Mesendoderm (in vitro differentiated cells): Measurements from ENCODE around the gene TRIP6.
A peak's percentile ranks its signal among the peaks of the same experiment; 100 is the strongest.

Source experiments
- DNase-seq: peaks from one replicate; pipeline ENCODE4 v3.0.0; 2013
- H2AK5ac ChIP-seq: 2 replicates; pipeline ENCODE4 v1.6.1; 2013; ENCODE audit warnings: low read length, inconsistent platforms
- H2BK120ac ChIP-seq: 2 replicates; pipeline ENCODE4 v1.6.1; 2013; ENCODE audit warnings: low read depth, mild to moderate bottlenecking, low read length, moderate library complexity, mixed read lengths
- H2BK15ac ChIP-seq: replicated peaks from 2 replicates; pipeline ENCODE4 v1.6.1; 2013; ENCODE audit warnings: low read depth, mild to moderate bottlenecking, moderate library complexity
- H2BK5ac ChIP-seq: 2 replicates; pipeline ENCODE4 v1.6.1; 2013; ENCODE audit warnings: low read length, inconsistent platforms
- H3K18ac ChIP-seq: 2 replicates; pipeline ENCODE4 v1.6.1; 2013; ENCODE audit warnings: mild to moderate bottlenecking, low read length, mixed read lengths
- H3K23ac ChIP-seq: one replicate; pipeline ENCODE4 v1.6.1; 2013; ENCODE audit warnings: low read length
- H3K27ac ChIP-seq: 2 replicates; pipeline ENCODE4 v1.5.1; 2013; ENCODE audit warnings: low read depth, mild to moderate bottlenecking, inconsistent platforms, low read length, moderate library complexity
- H3K27me3 ChIP-seq: 2 replicates; pipeline ENCODE4 v1.6.1; 2013; ENCODE audit warnings: low read length, control low read depth, mild to moderate bottlenecking, inconsistent platforms; ENCODE audit not compliant: insufficient read depth, poor library complexity
- H3K36me3 ChIP-seq: 2 replicates; pipeline ENCODE4 v1.6.1; 2013; ENCODE audit warnings: low read length, inconsistent platforms; ENCODE audit not compliant: control insufficient read depth, insufficient read depth
- H3K4ac ChIP-seq: one replicate; pipeline ENCODE4 v1.6.1; 2013; ENCODE audit warnings: low read depth, mild to moderate bottlenecking, low read length, moderate library complexity
- H3K4me1 ChIP-seq: 2 replicates; pipeline ENCODE4 v1.6.1; 2013; ENCODE audit warnings: low read depth, low read length, inconsistent platforms; ENCODE audit not compliant: control insufficient read depth
- H3K4me2 ChIP-seq: 2 replicates; pipeline ENCODE4 v1.6.1; 2013; ENCODE audit warnings: low read length
- H3K4me3 ChIP-seq: 2 replicates; pipeline ENCODE4 v1.5.1; 2013; ENCODE audit warnings: mild to moderate bottlenecking, low read length
- H3K56ac ChIP-seq: one replicate; pipeline ENCODE4 v1.6.1; 2013; ENCODE audit warnings: low read length
- H3K79me1 ChIP-seq: 2 replicates; pipeline ENCODE4 v1.6.1; 2013; ENCODE audit warnings: low read length, inconsistent platforms
- H3K79me2 ChIP-seq: 2 replicates; pipeline ENCODE4 v1.6.1; 2013; ENCODE audit warnings: mild to moderate bottlenecking, low read length; ENCODE audit not compliant: control insufficient read depth, insufficient read depth
- H3K9ac ChIP-seq: 2 replicates; pipeline ENCODE4 v1.6.1; 2013; ENCODE audit warnings: low read length, inconsistent platforms
- H4K5ac ChIP-seq: one replicate; pipeline ENCODE4 v1.6.1; 2013; ENCODE audit warnings: low read length
- H4K8ac ChIP-seq: one replicate; pipeline ENCODE4 v1.6.1; 2013; ENCODE audit warnings: low read depth, mild to moderate bottlenecking, control low read depth, low read length, moderate library complexity
- WGBS: extraction: QIAGEN DNeasy Blood & Tissue Kit; methylation state at CpG from one replicate; pipeline ENCODE4 v1.1.7; 2013; ENCODE audit warnings: low lambda C conversion rate, missing lambda C conversion rate; ENCODE audit not compliant: insufficient coverage; ENCODE audit errors: extremely low coverage; 5-methylcytosine and 5-hydroxymethylcytosine counted together

TRIP6 gene

GRCh38 chr7:100856871-100857282 is 10.3 kb upstream of the TRIP6 start:
- Histone ChIP-seq H2BK120ac (no peak overlapping the region), H3K56ac (no peak overlapping the region), H3K4me3 (no peak overlapping the region), H3K79me2 (peaks cover 4% of the 10 kb centered on the region), H3K27ac (no peak overlapping the region), H3K79me1 (peaks cover 20% of the 10 kb centered on the region), H4K8ac (no peak overlapping the region), H2BK15ac (no peak overlapping the region), H3K27me3 (no peaks in the 10 kb centered on the region), H3K36me3 (peaks cover 4% of the 10 kb centered on the region), H3K18ac (no peak overlapping the region), H3K9ac (no peak overlapping the region), H3K23ac (no peak overlapping the region), H3K4ac (no peak overlapping the region), H3K4me2 (no peak overlapping the region), H3K4me1 (no peaks in the 10 kb centered on the region), H4K5ac (no peak overlapping the region), H2BK5ac (no peak overlapping the region), H2AK5ac (no peak overlapping the region)
- DNase-seq, result peak; percentile 67
- WGBS, result no CpG with 5 or more reads among the region's 16 CpGs

DNA sequence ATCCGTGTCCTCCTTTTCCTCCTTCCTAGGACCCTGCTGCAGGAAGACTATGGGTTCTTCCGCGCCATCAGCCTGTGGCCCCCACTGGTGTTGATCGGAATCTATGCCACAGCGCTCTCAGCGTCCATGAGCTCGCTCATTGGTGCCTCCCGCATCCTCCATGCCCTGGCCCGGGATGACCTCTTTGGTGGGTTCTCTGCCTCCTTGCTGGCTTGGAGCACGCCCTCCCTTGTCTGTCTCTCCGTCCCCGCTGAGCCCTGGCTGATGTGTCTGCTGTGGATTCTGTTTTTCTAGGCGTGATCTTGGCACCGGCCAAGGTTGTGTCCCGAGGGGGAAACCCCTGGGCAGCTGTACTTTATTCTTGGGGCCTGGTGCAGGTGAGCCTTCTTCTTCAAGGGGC is 7.3 kb upstream of the TRIP6 start:
- no CpG with 5 or more reads among the region's 15 CpGs for WGBS
- Histone ChIP-seq H3K79me1 (peaks cover 12% of the 10 kb centered on the region), H3K4me3 (no peak overlapping the region), H3K27me3 (no peaks in the 10 kb centered on the region), H4K5ac (no peak overlapping the region), H3K79me2 (no peaks in the 10 kb centered on the region), H3K4me1 (no peaks in the 10 kb centered on the region), H3K4me2 (no peak overlapping the region), H3K23ac (no peak overlapping the region), H2BK5ac (no peak overlapping the region), H2AK5ac (no peak overlapping the region), H3K4ac (no peak overlapping the region), H2BK120ac (no peak overlapping the region), H2BK15ac (no peak overlapping the region), H3K9ac (no peak overlapping the region), H3K36me3 (peaks cover 4% of the 10 kb centered on the region), H3K27ac (no peak overlapping the region), H4K8ac (no peak overlapping the region), H3K18ac (no peak overlapping the region), H3K56ac (no peak overlapping the region)
- peak; percentile 21 for DNase-seq

DNA sequence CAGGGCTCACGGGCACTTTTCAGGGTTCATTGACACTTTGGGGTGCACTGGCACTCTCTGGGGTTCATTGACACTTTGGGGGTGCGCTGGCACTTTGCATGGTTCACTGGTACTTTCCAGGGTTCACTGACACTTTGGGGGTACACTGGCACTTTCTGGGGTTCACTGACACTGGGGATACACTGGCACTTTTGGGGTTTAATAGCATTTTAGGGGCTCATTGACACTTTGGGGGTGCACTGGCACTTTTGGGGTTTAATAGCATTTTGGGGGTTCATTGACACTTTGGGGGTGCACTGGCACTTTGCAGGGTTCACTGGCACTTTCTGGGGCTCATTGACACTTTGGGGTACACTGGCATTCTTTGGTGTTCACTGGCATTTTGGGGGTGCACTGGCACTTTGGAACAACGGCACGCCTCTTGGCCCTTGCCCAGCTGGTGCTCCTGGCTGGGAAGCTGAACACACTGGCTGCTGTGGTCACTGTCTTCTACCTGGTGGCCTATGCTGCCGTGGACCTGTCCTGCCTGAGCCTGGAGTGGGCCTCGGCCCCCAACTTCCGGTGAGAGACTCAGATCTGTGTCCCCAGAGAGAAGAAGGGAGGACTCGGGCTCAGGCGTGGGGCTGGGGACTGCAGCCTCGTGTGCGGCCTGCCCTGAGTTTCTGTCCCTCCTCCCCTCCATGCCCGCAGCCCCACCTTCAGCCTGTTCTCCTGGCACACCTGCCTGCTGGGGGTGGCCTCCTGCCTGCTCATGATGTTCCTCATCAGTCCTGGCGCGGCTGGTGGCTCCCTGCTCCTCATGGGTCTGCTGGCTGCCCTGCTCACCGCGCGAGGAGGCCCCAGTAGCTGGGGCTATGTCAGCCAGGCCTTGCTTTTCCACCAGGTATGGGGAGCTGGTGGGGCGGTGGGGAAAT is 6.2 kb upstream of the TRIP6 start:
- Histone ChIP-seq H3K23ac (no peak overlapping the region), H2BK120ac (no peak overlapping the region), H3K27me3 (no peaks in the 10 kb centered on the region), H3K36me3 (peaks cover 4% of the 10 kb centered on the region), H3K4me1 (no peaks in the 10 kb centered on the region), H4K5ac (no peak overlapping the region), H3K4me3 (no peak overlapping the region), H2BK15ac (no peak overlapping the region), H3K4ac (no peak overlapping the region), H4K8ac (no peak overlapping the region), H3K9ac (no peak overlapping the region), H3K79me1 (peaks cover 6% of the 10 kb centered on the region), H3K27ac (no peak overlapping the region), H3K79me2 (no peaks in the 10 kb centered on the region), H2AK5ac (no peak overlapping the region), H2BK5ac (no peak overlapping the region), H3K56ac (no peak overlapping the region), H3K4me2 (no peak overlapping the region), H3K18ac (no peak overlapping the region)
- DNase-seq, result no peak
- WGBS, result no CpG with 5 or more reads among the region's 18 CpGs

DNA sequence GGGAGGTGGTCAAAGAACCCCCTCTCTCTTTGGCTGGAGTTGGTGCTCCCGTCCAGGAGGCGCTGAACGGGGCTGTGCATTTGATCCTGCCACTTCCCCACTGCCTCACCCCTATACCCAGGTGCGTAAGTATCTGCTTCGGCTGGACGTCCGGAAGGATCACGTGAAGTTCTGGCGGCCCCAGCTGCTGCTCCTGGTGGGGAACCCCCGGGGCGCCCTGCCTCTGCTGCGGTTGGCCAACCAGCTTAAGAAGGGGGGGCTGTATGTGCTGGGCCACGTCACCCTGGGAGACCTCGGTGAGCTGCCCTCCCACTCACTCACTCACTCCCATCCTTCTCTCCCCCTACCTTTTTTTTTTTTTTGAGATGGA is 5.6 kb upstream of the TRIP6 start:
- H2BK15ac ChIP-seq, result no peak overlapping the region
- no peak overlapping the region for H3K56ac ChIP-seq
- H3K23ac ChIP-seq, result no peak overlapping the region
- H2AK5ac ChIP-seq, result no peak overlapping the region
- H2BK5ac ChIP-seq, result no peak overlapping the region
- H3K79me2 ChIP-seq, result no peaks in the 10 kb centered on the region
- no peaks in the 10 kb centered on the region for H3K4me1 ChIP-seq
- H3K4ac ChIP-seq, result no peak overlapping the region
- no peaks in the 10 kb centered on the region for H3K27me3 ChIP-seq
- no peak overlapping the region for H3K9ac ChIP-seq
- H3K18ac ChIP-seq, result no peak overlapping the region
- no peak overlapping the region for H4K5ac ChIP-seq
- H3K36me3 ChIP-seq, result peaks cover 4% of the 10 kb centered on the region
- H3K4me2 ChIP-seq, result no peak overlapping the region
- no peak overlapping the region for H2BK120ac ChIP-seq
- DNase-seq, result no peak
- no CpG with 5 or more reads among the region's 14 CpGs for WGBS
- H3K79me1 ChIP-seq, result peaks cover 6% of the 10 kb centered on the region
- no peak overlapping the region for H3K27ac ChIP-seq
- H3K4me3 ChIP-seq, result no peak overlapping the region
- H4K8ac ChIP-seq, result no peak overlapping the region

DNA sequence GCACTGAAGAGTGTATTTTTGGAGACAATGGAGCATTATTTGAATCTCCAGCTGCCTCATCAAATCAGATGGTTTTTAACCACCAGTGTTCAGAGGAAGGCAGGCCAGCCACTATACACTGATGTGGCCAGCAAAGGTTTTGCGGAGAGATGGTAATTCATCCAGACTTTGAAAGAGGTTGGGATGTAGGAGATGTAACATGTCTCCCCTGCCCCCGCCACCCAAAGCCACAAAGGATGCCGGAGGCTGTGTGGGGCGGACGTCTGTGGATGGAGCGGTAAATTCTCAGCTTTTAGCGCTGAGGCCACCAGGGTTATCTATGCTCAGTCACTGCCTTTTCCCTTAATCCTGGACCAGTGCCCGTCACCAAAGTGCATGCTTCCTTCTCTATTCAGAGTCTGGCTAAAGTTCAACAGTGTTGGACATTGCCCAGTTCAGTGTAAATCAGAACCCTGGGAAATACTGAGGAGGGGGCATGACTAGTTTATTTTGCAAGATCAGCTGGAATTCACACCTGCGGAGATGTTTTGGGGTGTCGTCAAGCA is 3.7 kb upstream of the TRIP6 start:
- Histone ChIP-seq H2BK120ac (no peak overlapping the region), H4K5ac (no peak overlapping the region), H3K4ac (no peak overlapping the region), H3K56ac (no peak overlapping the region), H3K23ac (no peak overlapping the region), H4K8ac (no peak overlapping the region), H3K27me3 (no peaks in the 10 kb centered on the region), H3K27ac (no peak overlapping the region), H2AK5ac (no peak overlapping the region), H3K79me2 (peaks cover 12% of the 10 kb centered on the region), H3K9ac (no peak overlapping the region), H2BK15ac (no peak overlapping the region), H3K79me1 (peaks cover 6% of the 10 kb centered on the region), H3K18ac (no peak overlapping the region), H3K4me2 (no peak overlapping the region), H3K4me1 (no peaks in the 10 kb centered on the region), H2BK5ac (no peak overlapping the region), H3K4me3 (no peak overlapping the region), H3K36me3 (peaks cover 4% of the 10 kb centered on the region)
- DNase-seq, result no peak
- WGBS, result no CpG with 5 or more reads among the region's 10 CpGs
